T47D (cell line): ENCODE measurements around the gene NFIB.

ENCODE experiments used
- DNase-seq, 2 experiments: peaks; one replicate each; pipeline versions ENCODE4 v3.0.0 to v3.0.0-alpha.2; 2011 to 2012; ENCODE audit warnings: low read depth in 1 of 2, low spot score in 1 of 2
- JUND ChIP-seq: IDR thresholded peaks from 2 replicates; pipeline ENCODE4 v1.6.1; 2012; ENCODE audit warnings: low read depth
- in situ Hi-C: cut with HindIII; loops from 2 replicates; pipeline ENCODE4 v1.10.0; 2016; ENCODE audit warnings: low sequenced_read_pairs, low pct_unique_long_range_greater_than_20kb

The NFIB gene

GRCh38 chr9:14151451-14151850 is 162.5 kb downstream of the NFIB start:
- TF ChIP-seq JUND, result no peak
- in situ Hi-C loops, result no loop called here
- DNase-seq, result no peak

GRCh38 chr9:14148501-14149103 is 165.3 kb downstream of the NFIB start:
- TF ChIP-seq JUND, result no peak
- DNase-seq, result no peak
- in situ Hi-C loops, result no loop called here

GRCh38 chr9:14147738-14148137 is 166.2 kb downstream of the NFIB start:
- no peak for DNase-seq
- in situ Hi-C loops, result no loop called here
- no peak for TF ChIP-seq JUND

- in situ Hi-C loops, result no loop called here
- TF ChIP-seq JUND, result no peak
- no peak for DNase-seq
These were observed 167.6 kb downstream of the NFIB start for GRCh38 chr9:14146201-14146874.

GRCh38 chr9:14144215-14144614 is 169.7 kb downstream of the NFIB start:
- in situ Hi-C loops, result no loop called here
- no peak for DNase-seq
- no peak for TF ChIP-seq JUND

- in situ Hi-C loops, result no loop called here
- TF ChIP-seq JUND, result no peak
These were observed 172.2 kb downstream of the NFIB start for GRCh38 chr9:14141699-14142098.

GRCh38 chr9:14140096-14140697 is 173.7 kb downstream of the NFIB start:
- TF ChIP-seq JUND, result no peak
- DNase-seq, result no peak
- in situ Hi-C loops, result no loop called here

More at GRCh38 chr9:14141699-14142098, 172.2 kb downstream of the NFIB start:
- DNase-seq, result no peak

- in situ Hi-C loops, result no loop called here
- DNase-seq, result no peak
- no peak for TF ChIP-seq JUND
These were observed 174.7 kb downstream of the NFIB start for GRCh38 chr9:14139287-14139686.

GRCh38 chr9:14136646-14137370 is 177.1 kb downstream of the NFIB start:
- TF ChIP-seq JUND, result no peak
- no peak for DNase-seq
- in situ Hi-C loops, result no loop called here

- in situ Hi-C loops, result no loop called here
- no peak for TF ChIP-seq JUND
- no peak for DNase-seq
These were observed 177.8 kb downstream of the NFIB start for GRCh38 chr9:14136047-14136635.

GRCh38 chr9:14135421-14135820 is 178.5 kb downstream of the NFIB start:
- in situ Hi-C loops, result no loop called here
- TF ChIP-seq JUND, result no peak
- DNase-seq, result no peak

GRCh38 chr9:14133394-14133793 is 180.5 kb downstream of the NFIB start:
- no peak for DNase-seq
- in situ Hi-C loops, result no loop called here
- no peak for TF ChIP-seq JUND

- TF ChIP-seq JUND, result no peak
- in situ Hi-C loops, result no loop called here
- no peak for DNase-seq
These were observed 181.2 kb downstream of the NFIB start for GRCh38 chr9:14132775-14133174.
